SK-N-SH treated with all-trans-retinoic acid at 6 μM for 48 hours (cell line): ENCODE results near the gene CFAP157.

Source experiments
- ATAC-seq: fragments of 200-7000 bp; cut with Tn5 transposase; 3 replicates; pipeline ENCODE4 v1.9.1; 2020; ENCODE audit warnings: mild to moderate bottlenecking, moderate library complexity
- ARNTL ChIP-seq: fragments of 450-650 bp; formaldehyde crosslinking; IDR thresholded peaks from 2 replicates; pipeline ENCODE4 v1.5.0; 2020; ENCODE audit warnings: low read depth, mild to moderate bottlenecking, moderate library complexity, borderline replicate concordance
- BACH2 ChIP-seq: fragments of 250-450 bp; sonication (Bioruptor Pico); IDR thresholded peaks from 2 replicates; pipeline ENCODE4 v1.9.0; 2021; ENCODE audit warnings: mild to moderate bottlenecking, borderline replicate concordance
- CREB5 ChIP-seq: fragments of 250-450 bp; sonication (Bioruptor Pico); IDR thresholded peaks from 2 replicates; pipeline ENCODE4 v1.5.1; 2020; ENCODE audit warnings: low read depth, mild to moderate bottlenecking, moderate library complexity
- CSDC2 ChIP-seq: fragments of 250-450 bp; sonication (Bioruptor Pico); IDR thresholded peaks from 2 replicates; pipeline ENCODE4 v1.5.0; 2020; ENCODE audit warnings: mild to moderate bottlenecking, moderate library complexity
- CSRNP3 ChIP-seq: fragments of 250-450 bp; sonication (Bioruptor Pico); IDR thresholded peaks from 2 replicates; pipeline ENCODE4 v1.5.1; 2021; ENCODE audit warnings: mild to moderate bottlenecking, moderate library complexity
- ESRRG ChIP-seq: fragments of 250-450 bp; sonication (Bioruptor Pico); IDR thresholded peaks from 2 replicates; pipeline ENCODE4 v1.6.1; 2021; ENCODE audit warnings: mild to moderate bottlenecking
- GLIS3 ChIP-seq: fragments of 250-450 bp; sonication (Bioruptor Pico); IDR thresholded peaks from 2 replicates; pipeline ENCODE4 v1.5.0; 2020; ENCODE audit warnings: mild to moderate bottlenecking, moderate library complexity
- ISL1 ChIP-seq: fragments of 250-450 bp; sonication (Bioruptor Pico); IDR thresholded peaks from 2 replicates; pipeline ENCODE4 v2.1.2; 2022; ENCODE audit warnings: mild to moderate bottlenecking, moderate library complexity
- OSR1 ChIP-seq: fragments of 250-450 bp; sonication (Bioruptor Pico); IDR thresholded peaks from 2 replicates; pipeline ENCODE4 v1.8.0; 2022; ENCODE audit warnings: moderate library complexity, mild to moderate bottlenecking, inconsistent platforms
- PATZ1 ChIP-seq: fragments of 250-450 bp; sonication (Bioruptor Pico); IDR thresholded peaks from 2 replicates; pipeline ENCODE4 v1.8.0; 2020; ENCODE audit warnings: mild to moderate bottlenecking, moderate library complexity, borderline replicate concordance
- POU6F1 ChIP-seq: fragments of 250-450 bp; sonication (Bioruptor Pico); IDR thresholded peaks from 2 replicates; pipeline ENCODE4 v1.8.0; 2021; ENCODE audit warnings: low read depth, mild to moderate bottlenecking, moderate library complexity, borderline replicate concordance
- PPARA ChIP-seq: fragments of 250-450 bp; sonication (Bioruptor Pico); IDR thresholded peaks from 2 replicates; pipeline ENCODE4 v1.5.0; 2020; ENCODE audit warnings: mild to moderate bottlenecking, borderline replicate concordance
- RARB ChIP-seq: fragments of 250-450 bp; sonication (Bioruptor Pico); IDR thresholded peaks from 2 replicates; pipeline ENCODE4 v1.8.0; 2021; ENCODE audit warnings: mild to moderate bottlenecking, moderate library complexity
- SNAI2 ChIP-seq: fragments of 250-450 bp; sonication (Bioruptor Pico); IDR thresholded peaks from 2 replicates; pipeline ENCODE4 v1.5.0; 2020; ENCODE audit warnings: mild to moderate bottlenecking, moderate library complexity
- TCF4 ChIP-seq: fragments of 250-450 bp; sonication (Bioruptor Pico); IDR thresholded peaks from 2 replicates; pipeline ENCODE4 v1.8.0; 2021; ENCODE audit warnings: mild to moderate bottlenecking, moderate library complexity, borderline replicate concordance
- TOX ChIP-seq: fragments of 250-450 bp; sonication (Bioruptor Pico); IDR thresholded peaks from 2 replicates; pipeline ENCODE4 v1.8.0; 2021; ENCODE audit warnings: mild to moderate bottlenecking, moderate library complexity, borderline replicate concordance
- TSHZ2 ChIP-seq: fragments of 250-450 bp; sonication (Bioruptor Pico); IDR thresholded peaks from 2 replicates; pipeline ENCODE4 v1.5.0; 2020; ENCODE audit warnings: mild to moderate bottlenecking, moderate library complexity
- ZC3H10 ChIP-seq: fragments of 250-450 bp; sonication (Bioruptor Pico); IDR thresholded peaks from 2 replicates; pipeline ENCODE4 v1.5.1; 2021; ENCODE audit warnings: mild to moderate bottlenecking, moderate library complexity
- ZFP3 ChIP-seq: fragments of 250-450 bp; sonication (Bioruptor Pico); IDR thresholded peaks from 2 replicates; pipeline ENCODE4 v1.5.0; 2020; ENCODE audit warnings: mild to moderate bottlenecking, moderate library complexity
- ZFP30 ChIP-seq: fragments of 450-650 bp; formaldehyde crosslinking; IDR thresholded peaks from 2 replicates; pipeline ENCODE4 v1.5.0; 2022; ENCODE audit warnings: mild to moderate bottlenecking, moderate library complexity
- ZNF565 ChIP-seq: fragments of 450-650 bp; formaldehyde crosslinking; conservative IDR thresholded peaks from 2 replicates; pipeline ENCODE4 v1.5.0; 2020; ENCODE audit warnings: low read depth, mild to moderate bottlenecking, moderate library complexity
- ZNF70 ChIP-seq: fragments of 450-650 bp; formaldehyde crosslinking; IDR thresholded peaks from 2 replicates; pipeline ENCODE4 v1.5.0; 2020; ENCODE audit warnings: mild to moderate bottlenecking, moderate library complexity
- ZNF8 ChIP-seq: fragments of 450-650 bp; formaldehyde crosslinking; IDR thresholded peaks from 2 replicates; pipeline ENCODE4 v1.5.0; 2020; ENCODE audit warnings: mild to moderate bottlenecking, moderate library complexity

Gene CFAP157

GRCh38 chr9:127720031-127720864 lies 13.5 kb downstream of the CFAP157 start:
- TF ChIP-seq POU6F1 (CRISPR knock-in tag): no peak
- TF ChIP-seq ZNF8 (CRISPR knock-in tag): no peak
- no peak for TF ChIP-seq ESRRG (CRISPR knock-in tag)
- no peak for TF ChIP-seq RARB (CRISPR knock-in tag)
- TF ChIP-seq ZFP30 (CRISPR knock-in tag): no peak
- no peak for TF ChIP-seq GLIS3 (CRISPR knock-in tag)
- no peak for TF ChIP-seq ZC3H10 (CRISPR knock-in tag)
- no peak for TF ChIP-seq OSR1 (CRISPR knock-in tag)
- TF ChIP-seq PATZ1: no peak
- no peak for TF ChIP-seq CREB5 (CRISPR knock-in tag)
- no peak for TF ChIP-seq ZFP3 (CRISPR knock-in tag)
- TF ChIP-seq CSRNP3: no peak
- TF ChIP-seq ZNF565 (CRISPR knock-in tag): no peak
- TF ChIP-seq CSDC2: no peak
- no peak for TF ChIP-seq ARNTL
- TF ChIP-seq TSHZ2 (CRISPR knock-in tag): no peak
- ATAC-seq: no peak

- TF ChIP-seq TOX (no peak), PATZ1 (no peak), CSDC2 (no peak), PPARA (CRISPR knock-in tag) (no peak), OSR1 (CRISPR knock-in tag) (no peak), TCF4 (no peak), ZC3H10 (CRISPR knock-in tag) (no peak), ZNF70 (CRISPR knock-in tag) (no peak), TSHZ2 (CRISPR knock-in tag) (no peak), ZFP3 (CRISPR knock-in tag) (no peak), ZNF8 (CRISPR knock-in tag) (no peak), BACH2 (CRISPR knock-in tag) (no peak), CREB5 (CRISPR knock-in tag) (no peak), ZFP30 (CRISPR knock-in tag) (no peak), SNAI2 (CRISPR knock-in tag) (no peak), ARNTL (no peak), RARB (CRISPR knock-in tag) (no peak), ISL1 (CRISPR knock-in tag) (no peak), ZNF565 (CRISPR knock-in tag) (no peak), GLIS3 (CRISPR knock-in tag) (no peak)
- ATAC-seq: no peak
These were observed 14.1 kb downstream of the CFAP157 start for GRCh38 chr9:127720865-127721227.
